Medulla oblongata (tissue), 1 donor: ENCODE measurements around the gene LMCD1.
A peak's percentile ranks its signal among the peaks of the same experiment; 100 is the strongest.

Experiments used
- DNase-seq: peaks from one replicate; pipeline ENCODE4 v3.0.0-alpha.2; 2015; ENCODE audit errors: extremely low spot score

LMCD1 gene, protein sequence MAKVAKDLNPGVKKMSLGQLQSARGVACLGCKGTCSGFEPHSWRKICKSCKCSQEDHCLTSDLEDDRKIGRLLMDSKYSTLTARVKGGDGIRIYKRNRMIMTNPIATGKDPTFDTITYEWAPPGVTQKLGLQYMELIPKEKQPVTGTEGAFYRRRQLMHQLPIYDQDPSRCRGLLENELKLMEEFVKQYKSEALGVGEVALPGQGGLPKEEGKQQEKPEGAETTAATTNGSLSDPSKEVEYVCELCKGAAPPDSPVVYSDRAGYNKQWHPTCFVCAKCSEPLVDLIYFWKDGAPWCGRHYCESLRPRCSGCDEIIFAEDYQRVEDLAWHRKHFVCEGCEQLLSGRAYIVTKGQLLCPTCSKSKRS

DNA sequence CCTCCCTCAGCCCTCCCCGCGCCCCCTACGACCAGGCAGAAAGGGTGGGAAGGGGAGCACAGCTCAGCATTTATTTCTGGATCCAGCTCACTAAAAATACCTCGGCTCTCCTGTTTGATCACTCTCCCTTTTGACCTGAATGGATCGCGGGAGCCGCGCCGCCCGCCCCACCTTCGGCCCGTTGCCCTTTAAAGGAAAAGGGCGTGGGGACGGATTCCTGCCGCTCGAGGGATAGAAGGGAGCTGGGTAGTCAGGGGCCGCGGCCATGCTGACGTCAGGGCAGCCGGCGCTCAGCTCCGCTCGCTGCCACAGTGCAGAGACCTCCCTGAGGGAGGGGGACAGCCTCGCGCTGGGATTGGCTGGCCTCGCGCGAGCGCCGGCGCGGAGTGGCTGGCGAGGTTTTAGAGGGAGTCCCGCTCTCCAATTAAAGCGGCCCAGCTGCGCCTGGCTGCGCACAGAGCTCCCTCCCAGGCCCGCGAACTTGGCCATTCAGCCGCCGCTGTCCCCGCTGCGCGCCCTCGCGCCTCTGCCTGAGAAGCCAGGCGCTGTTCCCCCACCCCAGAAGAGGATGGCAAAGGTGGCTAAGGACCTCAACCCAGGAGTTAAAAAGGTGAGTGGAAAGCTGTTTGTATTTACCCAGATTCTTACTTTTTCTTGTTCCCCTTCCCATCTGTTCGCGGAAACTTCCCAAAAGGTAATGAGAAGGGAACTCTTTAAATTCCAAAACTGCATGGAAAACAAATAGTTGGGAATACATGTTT, at the start of gene LMCD1:
TSS of gene LMCD1 (plus strand) at position 453 of the 761 bp plus-strand sequence. CDS start at position 569, 116 bp downstream.
- DNase-seq, result peak; percentile 98

DNA sequence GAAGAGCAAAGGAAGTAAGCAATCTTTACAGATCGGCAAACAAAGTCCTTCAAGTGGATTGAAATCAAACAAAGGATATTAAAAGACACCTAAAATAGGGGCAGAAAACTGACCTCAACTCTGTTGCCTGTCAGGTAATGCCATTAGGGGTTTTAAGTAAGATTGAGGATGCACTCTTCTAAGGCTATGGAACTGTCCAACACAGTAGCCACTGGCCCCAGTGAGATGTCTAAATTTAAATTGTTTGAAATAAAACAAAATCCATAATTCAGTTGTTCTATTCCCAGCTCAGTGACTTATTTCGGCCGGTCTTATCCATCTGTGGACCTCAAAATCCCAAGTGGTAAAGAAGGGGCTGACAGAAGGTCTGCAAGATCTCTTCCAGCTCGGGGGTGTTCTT, 49.5 kb upstream of the LMCD1 start:
- DNase-seq, result no peak

DNA sequence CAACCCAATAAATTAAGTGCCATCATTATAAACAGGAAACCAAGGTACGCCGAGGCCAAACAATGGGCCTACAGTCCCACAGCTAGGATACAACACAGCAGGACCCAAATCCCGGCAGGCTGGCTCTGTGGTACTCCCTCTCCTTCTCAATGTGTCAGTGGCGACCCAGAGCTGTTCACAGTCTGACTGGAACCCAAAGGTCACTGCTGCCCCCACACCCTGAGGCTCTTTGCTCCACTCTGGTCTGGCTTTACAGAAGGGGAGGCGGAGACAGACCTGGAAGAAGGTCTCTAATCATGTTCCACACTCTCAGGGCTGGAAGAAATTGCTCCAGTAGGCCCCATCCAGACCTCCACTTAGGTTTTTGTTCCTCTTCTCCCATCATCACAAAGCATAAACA, 48.5 kb upstream of the LMCD1 start:
- no peak for DNase-seq

DNA sequence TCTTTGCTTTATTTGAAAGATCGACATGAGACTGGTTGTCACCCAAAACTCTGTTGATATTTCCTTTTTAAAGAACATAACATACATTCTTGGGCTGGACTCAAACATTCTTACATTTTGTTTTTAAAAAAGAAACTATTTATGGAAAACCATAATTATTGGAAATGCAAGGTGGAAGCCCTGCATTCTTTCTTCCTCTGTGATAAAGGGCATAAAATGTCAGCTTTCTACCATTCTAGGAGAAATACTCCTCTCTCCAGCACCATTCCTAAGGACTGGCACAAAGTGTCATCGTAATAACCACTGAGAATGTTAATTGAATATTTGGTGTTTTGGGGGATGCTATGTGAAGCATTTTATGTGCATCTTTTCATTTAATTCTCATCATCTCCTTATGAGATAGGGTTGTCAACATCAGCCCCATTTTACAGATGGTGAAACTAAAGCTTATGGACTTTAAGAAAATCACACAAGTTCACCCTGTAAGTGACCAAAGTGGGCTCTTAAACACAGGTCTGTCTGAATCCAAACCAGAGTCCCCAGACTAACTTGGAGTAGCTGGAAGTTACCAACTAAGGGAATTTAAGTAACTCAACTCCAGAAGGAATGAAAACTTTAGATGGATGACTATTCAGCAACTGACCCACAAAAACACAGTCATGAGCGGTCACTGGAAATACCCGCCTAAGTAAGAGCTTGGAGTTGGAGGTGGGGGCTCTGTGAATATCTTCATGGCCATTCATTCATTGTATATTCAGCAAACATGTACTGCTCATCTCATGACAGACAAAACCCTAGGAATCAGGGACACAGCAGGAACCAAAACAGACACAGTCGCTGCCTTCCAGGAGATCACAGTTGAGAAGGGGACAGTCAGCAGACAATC, 45.9 kb upstream of the LMCD1 start:
- DNase-seq, result no peak

DNA sequence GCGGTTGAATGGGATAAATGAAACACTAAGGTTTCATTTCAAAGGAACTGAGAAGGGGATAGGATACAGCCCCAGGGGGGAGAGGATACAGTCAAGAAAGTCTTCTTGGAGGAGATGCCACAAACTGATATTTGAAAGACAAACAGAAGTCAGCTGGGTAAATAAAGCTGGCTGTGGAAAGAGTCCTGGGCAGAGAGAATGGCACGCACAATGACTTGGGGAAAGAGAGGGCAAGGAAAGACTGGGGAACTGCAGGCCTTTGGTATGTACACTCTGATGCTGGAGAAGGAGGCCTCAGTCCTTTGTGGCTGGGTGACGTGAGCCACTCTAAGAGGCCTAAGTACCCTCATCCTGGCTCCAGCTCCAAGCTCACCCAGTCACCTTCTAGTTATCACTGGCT, 45.2 kb upstream of the LMCD1 start:
- no peak for DNase-seq

DNA sequence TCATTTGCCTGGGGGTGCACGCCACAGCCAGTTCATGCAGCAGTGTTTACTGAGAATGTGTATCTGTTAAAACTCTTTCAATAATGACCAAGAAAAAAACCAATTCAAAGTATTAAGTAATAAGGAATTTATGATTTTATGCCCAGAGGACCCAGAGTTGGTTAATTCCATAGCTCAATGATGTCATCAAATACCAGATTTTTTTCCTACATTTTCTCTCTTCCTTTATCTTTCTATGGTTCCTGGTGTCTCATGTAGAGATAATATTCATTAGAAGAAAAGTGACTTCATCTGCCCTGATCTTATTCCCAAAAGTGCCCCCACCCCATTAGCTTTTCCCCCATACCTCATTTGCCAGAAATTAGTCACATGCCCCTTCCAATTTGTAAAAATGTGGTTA, 44.6 kb upstream of the LMCD1 start:
- no peak for DNase-seq

DNA sequence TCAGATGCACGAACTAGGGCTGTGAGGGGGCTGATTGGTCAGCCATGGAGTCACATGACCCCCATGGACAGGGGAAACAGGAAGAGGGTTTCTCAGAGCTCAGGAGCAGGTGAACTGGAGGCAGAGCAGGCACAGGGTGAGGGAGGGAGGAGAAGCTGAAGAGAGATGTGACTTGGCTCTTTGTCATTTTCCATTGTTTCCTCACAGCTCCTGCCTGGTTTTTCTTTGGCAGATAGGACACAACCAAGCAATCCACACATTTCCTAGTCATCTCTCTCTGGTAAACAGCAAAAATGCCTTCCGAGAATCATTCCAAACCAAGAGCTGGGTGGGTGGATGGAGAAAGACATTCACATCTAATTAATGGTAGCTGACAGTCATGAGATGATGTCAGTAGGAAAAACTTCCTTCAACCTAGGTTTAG, 43.4 kb upstream of the LMCD1 start:
- no peak for DNase-seq

DNA sequence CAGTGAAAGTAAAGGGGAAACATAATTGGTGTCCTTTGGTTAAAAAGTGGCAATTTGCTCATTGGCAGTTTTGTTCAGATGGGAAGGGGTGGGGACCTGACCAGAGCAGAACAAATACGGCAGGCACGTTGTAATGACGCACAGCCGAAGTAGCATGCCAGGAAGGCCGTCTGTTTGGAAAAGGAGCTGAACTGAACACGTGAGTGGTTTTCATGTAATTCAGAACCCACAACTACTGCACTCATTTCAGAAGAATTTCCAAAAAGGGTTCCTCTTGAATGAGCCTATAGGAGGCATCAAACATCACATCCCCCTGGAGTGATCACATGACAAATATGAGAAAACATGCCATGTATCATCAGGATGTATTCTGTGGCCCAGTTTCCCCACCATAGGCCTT, 42.9 kb upstream of the LMCD1 start:
- DNase-seq, result no peak

DNA sequence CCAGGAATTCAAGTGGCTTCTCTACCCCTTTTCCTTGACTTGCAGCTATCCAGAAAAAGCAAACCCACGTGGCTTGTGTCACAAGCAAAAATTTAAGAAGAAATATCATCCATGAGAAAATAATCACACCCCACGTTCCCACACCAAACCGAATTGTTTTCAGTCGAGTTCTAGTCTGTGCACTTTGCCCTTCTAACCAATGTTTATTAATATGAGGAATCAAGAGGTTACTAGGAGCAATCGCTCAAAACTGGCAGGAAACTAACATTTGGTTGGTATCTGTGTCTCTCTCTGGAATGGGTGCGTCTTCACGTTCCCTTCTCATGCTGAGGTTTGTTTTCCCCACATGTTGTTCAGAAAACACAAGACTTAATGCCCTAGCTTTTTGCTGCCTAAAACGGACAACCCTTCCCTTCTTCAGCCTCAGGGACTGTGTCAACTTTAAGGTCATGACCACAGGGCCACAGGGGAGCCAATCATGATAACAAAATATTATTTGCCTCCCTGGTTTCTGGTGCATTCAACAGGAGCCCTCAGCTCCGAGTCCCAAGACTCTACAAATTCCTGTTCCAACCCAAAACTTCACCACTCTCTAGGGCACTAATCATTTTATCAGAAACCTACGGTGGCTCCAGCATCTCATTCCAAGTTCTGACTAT, 41.4 kb upstream of the LMCD1 start:
- DNase-seq, result no peak

DNA sequence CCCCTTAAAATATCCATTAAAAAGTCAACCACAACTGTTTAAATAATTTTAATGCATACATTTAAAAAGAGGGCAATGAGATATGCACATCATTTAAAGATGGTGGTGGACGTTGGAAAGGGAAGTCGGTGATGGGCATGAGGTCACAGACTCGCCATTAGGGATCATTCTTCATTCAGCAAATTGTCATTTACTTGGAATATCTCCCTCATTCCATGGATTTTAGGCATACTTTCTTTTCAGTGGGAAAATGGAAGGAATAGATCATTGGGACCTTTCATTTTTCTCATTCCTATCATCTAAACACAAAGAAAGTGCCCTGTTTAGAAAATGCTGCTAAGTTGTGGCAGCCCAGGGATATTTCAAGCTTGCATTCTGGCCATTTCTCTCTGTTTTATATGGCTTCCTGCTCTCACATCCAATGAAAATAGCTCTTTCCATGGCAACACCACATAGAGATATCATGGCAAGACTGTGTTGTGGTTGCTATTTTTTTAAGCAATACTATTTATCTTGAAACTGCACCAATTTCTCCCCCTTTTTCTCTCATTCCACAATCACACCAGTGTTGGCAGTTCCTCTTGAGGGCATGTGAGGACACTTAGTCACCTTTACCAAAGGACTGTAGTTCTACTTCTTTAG, 40.7 kb upstream of the LMCD1 start:
- DNase-seq, result no peak

DNA sequence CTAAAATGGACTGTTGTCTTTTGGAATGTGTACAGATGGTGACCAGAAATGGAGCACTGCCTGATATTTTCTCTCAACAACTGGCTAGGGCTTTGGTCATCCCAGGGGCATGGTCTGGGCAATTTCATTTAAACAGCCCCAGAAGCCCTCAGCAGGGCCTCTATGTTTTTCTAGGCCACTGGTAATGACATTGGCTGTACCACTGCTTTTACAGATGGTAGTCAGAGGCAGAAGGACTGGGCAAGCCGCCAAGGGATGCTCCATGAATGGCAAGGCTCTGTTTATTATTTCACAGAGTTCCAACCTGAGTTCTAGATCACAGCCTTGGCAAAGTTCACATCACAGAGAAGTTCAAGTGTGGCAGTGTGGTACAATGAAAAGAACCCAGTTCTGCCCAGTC, 37.0 kb upstream of the LMCD1 start:
- peak; percentile 61 for DNase-seq

DNA sequence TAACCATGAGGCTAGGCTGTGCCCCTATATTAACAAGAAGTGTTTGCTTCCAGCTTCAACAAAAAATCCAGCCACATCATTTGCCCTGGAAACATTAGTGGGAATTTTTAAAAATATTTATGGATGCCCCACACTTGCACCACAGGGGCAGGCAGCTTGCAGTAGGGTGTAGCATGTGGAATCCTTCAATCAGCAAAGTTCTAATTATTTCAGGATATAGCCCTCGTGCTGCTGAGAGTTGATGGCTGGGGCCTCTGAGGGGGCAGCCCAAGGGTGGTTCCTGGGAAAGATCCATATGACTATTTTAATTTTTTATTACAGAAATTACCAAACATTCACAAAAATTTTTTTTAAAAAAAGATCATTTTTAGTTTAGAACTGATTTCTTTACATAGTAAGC, 35.1 kb upstream of the LMCD1 start:
- DNase-seq, result no peak

DNA sequence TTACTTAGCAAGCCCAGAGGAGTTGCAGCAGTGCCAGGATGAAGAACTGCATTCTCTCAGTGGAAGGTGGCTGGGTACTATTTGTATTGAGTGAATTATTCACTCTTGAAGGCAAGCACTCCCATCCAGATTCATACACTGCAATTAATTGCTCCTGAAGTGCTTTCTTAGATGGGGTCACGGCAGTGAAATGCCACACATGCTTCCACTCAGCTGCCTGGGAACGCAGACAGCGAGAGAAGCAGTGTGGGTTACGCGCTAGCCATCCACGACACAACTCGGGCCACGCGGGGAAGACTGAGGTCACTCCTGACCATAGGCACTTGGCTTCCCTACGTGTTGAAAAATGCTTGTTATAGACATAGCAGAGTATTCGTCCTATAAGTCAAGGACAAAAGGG, 30.8 kb upstream of the LMCD1 start:
- DNase-seq, result no peak

DNA sequence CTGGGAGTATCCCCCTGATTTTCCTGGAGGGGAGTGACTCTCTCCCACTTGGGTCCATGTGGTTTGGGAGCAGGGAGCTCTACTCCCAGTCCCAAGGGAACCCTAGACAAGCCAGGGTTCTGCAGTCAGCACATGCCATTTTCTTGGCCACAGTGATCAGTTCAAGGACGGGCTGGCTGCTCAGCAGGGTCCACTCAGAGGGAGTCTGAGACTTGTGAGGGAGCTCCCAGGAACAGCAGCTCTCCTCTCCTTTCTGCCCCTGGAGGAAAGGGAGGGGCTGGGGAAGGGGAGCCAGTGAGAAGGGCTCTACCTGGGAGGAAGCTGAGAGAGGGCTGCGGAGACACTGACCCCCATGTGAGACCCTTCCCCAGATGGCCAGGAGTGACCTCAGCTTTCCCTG, 29.1 kb upstream of the LMCD1 start:
- DNase-seq, result no peak

DNA sequence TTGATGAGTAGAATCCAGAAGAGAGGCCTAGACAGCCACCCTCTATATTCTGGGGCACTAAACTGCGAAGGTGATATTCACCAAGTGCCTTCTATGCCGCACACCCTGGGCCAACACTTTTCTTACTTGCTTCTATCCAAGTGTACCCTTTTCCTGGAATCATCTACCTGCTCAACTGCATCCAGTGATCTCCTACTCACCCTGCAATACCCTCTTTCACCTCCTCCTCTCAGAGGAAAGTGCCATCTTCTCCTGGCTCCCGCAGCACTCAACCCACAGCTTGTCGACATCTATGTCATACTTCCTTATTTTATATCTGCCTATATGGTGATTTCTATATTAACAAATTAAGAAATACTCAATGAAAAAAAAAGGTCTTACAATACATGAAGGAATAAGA, 28.6 kb upstream of the LMCD1 start:
- DNase-seq, result no peak

DNA sequence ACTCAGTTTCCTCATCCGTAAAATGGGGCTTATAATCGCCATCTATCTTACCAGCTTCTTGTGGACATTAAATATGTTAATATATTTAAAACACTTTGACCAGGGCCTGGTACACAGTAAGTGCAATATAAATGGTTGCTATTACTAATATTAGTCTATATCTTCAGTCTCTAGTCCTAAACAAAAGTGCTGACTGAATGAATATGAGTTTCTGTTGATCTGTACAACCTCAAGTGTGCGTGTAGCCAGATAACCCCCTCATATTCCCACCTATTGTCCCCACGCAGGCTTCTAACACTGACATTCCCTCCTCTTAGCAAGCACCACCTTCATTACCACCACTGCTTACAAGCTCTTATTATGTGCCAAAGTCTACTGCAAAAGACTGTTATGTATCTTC, 27.6 kb upstream of the LMCD1 start:
- no peak for DNase-seq

DNA sequence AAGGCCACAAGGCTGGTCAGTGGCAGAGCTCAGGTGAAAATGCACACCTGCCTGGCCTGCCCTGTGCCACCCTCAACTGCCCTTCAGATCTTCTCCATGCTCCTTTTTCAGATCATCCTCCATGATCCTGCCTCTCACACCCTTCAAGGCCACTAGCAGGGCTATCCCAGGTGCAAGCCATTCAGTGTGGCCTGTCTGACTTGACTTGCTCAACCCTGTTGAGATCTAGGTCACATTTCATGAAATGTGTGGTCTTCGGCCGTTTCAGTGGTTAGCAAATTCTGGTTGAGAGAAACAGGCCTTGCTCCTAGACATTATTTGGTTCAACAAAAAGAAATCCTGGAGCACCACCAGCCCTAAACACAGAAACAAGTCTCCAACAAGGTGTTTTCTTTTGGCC, 26.6 kb upstream of the LMCD1 start:
- no peak for DNase-seq

DNA sequence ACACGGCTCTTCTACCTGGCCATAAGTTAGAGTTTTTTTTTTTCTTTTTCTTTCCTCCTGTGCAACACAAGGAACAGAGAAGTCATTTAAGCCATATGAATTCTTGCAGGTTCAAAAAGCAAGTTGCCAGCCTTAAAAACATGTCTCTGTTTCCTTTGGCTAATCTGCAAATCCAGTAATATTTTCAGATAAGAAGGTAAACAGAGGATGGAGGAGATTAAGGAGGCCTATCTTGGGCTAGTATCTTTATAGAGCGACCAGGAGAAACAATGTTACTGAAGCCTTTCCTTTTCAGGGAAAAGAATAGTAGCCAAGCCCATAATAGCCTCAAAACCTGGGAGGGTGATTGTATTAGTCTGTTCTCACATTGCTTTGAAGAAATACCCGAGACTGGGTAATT, 20.9 kb upstream of the LMCD1 start:
- no peak for DNase-seq

DNA sequence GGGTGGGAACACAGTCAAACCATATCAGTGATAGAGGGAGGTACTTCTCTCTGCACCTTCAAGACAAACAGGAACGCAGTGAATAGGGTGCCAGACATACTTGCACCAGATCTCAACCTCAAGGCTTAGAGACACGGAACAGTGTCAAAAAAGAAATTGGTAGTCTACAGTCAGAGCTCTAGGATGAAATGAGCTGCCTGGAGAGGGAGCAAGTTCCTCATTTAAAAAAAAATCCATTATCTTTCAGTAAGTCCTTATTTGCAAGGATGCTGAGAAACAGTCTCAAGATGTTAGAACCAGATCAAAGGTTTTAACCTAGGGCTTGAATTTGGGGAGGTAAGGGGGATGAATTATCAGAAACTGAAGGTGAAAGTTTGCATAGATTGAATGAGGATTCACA, 20.2 kb upstream of the LMCD1 start:
- DNase-seq, result no peak

DNA sequence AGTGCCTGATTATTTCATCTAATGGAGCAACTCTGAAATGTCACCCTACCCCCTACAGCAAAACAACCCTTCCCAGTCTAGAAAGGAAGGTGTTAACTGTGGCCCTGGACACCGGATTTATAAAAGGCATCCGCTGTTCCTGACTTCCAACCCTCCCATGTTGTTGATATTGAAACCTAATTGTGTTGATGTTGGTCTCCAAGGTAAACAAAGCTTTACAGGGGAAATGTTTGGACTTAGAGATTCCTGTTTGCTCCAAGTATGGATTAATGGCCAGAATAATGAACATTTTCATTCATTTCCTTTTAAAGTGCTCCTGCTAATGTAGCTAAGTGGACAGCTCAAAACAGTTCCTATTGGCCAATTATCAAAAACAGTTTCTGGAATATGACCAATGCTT, 19.4 kb upstream of the LMCD1 start:
- no peak for DNase-seq

DNA sequence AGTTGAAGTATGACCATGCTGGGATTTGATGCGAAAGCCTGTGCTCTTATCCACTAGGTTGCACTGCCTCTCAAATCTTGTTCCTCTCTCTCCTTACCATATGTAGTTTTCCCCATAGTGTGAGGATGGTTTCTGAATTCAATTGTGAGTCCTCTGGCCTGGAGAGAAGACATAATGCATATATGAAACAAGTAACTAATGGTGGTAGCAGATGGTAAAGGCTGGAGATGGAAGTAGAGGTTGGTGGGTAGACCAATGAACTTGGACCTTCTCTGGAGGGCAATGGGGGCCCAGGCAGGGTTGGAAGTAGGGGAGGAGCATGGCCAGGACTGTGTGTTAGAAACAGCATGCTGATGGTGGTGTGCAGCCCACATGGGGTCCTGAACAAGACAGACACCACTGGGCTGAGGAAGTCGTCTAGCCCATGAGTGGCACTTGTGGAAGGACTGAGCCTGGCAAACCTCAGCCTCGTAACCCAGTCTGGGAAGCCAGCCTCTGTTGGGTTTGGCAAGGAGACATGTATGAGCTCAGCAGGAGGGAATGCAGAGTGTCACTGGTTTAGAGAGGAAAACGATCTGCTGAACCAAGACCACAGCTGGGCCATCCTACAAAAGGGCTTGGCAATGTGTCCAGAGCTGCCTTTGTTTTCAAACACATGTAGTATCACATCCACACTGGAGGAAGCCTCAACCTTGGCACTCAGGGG, 18.5 kb upstream of the LMCD1 start:
- DNase-seq, result peak; percentile 77
